GM12873 (cell line): Measurements from ENCODE around the gene IFNLR1.

Experiments used
- CTCF ChIP-seq: IDR thresholded peaks from 2 replicates; pipeline ENCODE4 v1.5.1; 2012; ENCODE audit warnings: low read depth, mild to moderate bottlenecking, moderate library complexity, low read length, control low read depth; ENCODE audit not compliant: insufficient read depth; ENCODE audit errors: missing control alignments

The IFNLR1 gene

GRCh38 chr1:24195874-24196273, 8.8 kb upstream of the IFNLR1 start:
- TF ChIP-seq CTCF: no peak

DNA sequence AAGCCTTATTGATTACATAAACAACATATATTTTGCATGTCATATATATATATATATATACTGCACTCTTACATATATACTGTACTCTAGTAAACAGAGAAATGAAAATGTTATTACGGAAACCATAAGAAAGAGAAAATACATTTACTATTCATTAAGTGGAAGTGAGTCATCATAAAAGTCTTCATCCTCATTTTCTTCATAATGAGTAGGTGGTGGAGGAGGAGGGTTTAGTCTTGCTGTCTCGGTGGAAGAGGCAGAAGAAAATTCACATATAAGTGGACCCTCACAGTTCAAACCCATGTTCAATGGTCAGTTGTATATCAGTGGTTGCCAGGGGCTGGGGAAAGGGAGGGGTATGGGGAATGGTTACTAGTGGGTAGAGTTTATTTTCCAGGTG, 8.0 kb upstream of the IFNLR1 start:
- TF ChIP-seq CTCF: no peak

GRCh38 chr1:24193046-24193445, 6.0 kb upstream of the IFNLR1 start:
- TF ChIP-seq CTCF: no peak

- TF ChIP-seq CTCF: no peak
Measured at GRCh38 chr1:24191860-24192259, 4.8 kb upstream of the IFNLR1 start.

DNA sequence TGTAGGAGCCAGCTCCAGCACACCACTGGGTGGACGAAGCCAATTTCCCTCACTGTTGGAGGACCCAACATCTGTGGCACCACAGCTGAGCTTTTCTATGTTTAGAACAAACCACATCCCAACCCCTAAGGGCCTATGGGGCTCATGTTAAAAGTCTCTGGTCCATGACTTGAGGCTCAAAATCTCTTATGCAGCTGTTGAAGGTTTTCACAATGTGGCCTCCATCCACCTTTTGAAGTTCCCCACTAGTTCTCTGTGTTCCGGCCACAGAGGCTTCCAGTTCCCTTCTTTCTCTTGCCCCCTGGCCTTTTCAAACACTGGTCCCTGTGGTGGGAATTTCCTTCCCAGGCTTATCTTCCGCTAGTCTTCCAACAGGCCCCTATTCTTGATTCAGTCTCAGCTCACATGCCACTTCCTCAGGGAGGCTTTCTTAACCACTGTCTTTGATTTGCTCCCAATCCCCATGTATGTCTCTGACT, 3.9 kb upstream of the IFNLR1 start:
- no peak for TF ChIP-seq CTCF

GRCh38 chr1:24189528-24189927, 2.4 kb upstream of the IFNLR1 start:
- TF ChIP-seq CTCF: no peak

DNA sequence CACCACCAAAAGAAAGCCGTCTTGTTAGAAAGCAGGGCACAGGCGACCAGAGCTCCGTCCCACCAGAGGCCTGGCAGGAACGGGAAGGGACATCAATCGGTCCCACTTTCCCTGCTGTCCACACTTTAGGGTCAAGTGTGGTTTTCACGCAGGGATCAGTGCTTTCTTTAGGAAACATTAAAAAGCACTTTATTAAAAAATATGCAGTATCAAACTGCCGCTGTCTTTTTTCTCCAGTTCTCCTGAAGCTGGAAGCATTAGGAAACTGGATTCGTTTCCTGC, 437 bp downstream of the IFNLR1 start:
- TF ChIP-seq CTCF: no peak
